HepG2 (cell line): ENCODE data around the gene SLC36A1. TPM values are rescaled to one million over a fixed set of nuclear protein-coding genes. Genes with fewer than 3 reads are reported as not detected.

Experiments
- ARID3A ChIP-seq: IDR thresholded peaks from 2 replicates; pipeline ENCODE4 v1.6.1; 2012; ENCODE audit warnings: low read depth, low read length, improper control_type of control experiment
- GLMP ChIP-seq: sonication (generic); formaldehyde crosslinking; IDR thresholded peaks from 2 replicates; pipeline ENCODE4 v1.9.0; 2021; ENCODE audit warnings: missing genetic modification reagents, mild to moderate bottlenecking, borderline replicate concordance
- HMG20A ChIP-seq: IDR thresholded peaks from 2 replicates; pipeline ENCODE4 v1.6.1; 2016; ENCODE audit warnings: borderline replicate concordance
- HNF1B ChIP-seq: sonication (generic); formaldehyde crosslinking; IDR thresholded peaks from 2 replicates; pipeline ENCODE4 v1.5.1; 2020; ENCODE audit warnings: mild to moderate bottlenecking, moderate library complexity, missing genetic modification reagents
- KDM5A ChIP-seq: fragments of 200-600 bp; sonication (generic); IDR thresholded peaks from 2 replicates; pipeline ENCODE4 v1.7.0; 2018; ENCODE audit warnings: antibody characterized with exemption, mild to moderate bottlenecking, low read length, borderline replicate concordance
- LBX2 ChIP-seq: sonication (generic); formaldehyde crosslinking; IDR thresholded peaks from 2 replicates; pipeline ENCODE4 v1.5.0; 2020; ENCODE audit warnings: missing genetic modification reagents, mild to moderate bottlenecking, borderline replicate concordance
- LCORL ChIP-seq, 2 experiments: fragments of 450-650 bp in 1 of 2; sonication (generic) in 1 of 2; formaldehyde crosslinking in 1 of 2; IDR thresholded peaks; 2 replicates each; pipeline versions ENCODE4 v1.5.0 to v1.6.1; 2017 to 2020; ENCODE audit warnings: antibody characterized with exemption in 1 of 2, missing genetic modification reagents in 1 of 2
- MAX ChIP-seq: IDR thresholded peaks from 2 replicates; pipeline ENCODE4 v1.6.1; 2012; ENCODE audit warnings: inconsistent platforms
- NFE2L2 ChIP-seq: fragments of 150-350 bp; IDR thresholded peaks from 2 replicates; pipeline ENCODE4 v1.6.1; 2014; ENCODE audit warnings: low read length
- STAG1 ChIP-seq: sonication (generic); formaldehyde crosslinking; IDR thresholded peaks from 2 replicates; pipeline ENCODE4 v1.4.0; 2020; ENCODE audit warnings: missing genetic modification reagents
- ZBTB46 ChIP-seq: sonication (generic); formaldehyde crosslinking; IDR thresholded peaks from 2 replicates; pipeline ENCODE4 v1.4.0; 2020; ENCODE audit warnings: mild to moderate bottlenecking, missing genetic modification reagents, borderline replicate concordance
- ZGPAT ChIP-seq: IDR thresholded peaks from 2 replicates; pipeline ENCODE4 v1.6.1; 2016; ENCODE audit warnings: mild to moderate bottlenecking
- ZNF20 ChIP-seq: sonication (generic); formaldehyde crosslinking; IDR thresholded peaks from 2 replicates; pipeline ENCODE4 v1.4.0; 2020; ENCODE audit warnings: mild to moderate bottlenecking, moderate library complexity, missing genetic modification reagents
- ZNF292 ChIP-seq: sonication (generic); formaldehyde crosslinking; IDR thresholded peaks from 2 replicates; pipeline ENCODE4 v1.8.1; 2022; ENCODE audit warnings: mild to moderate bottlenecking, low read depth, missing genetic modification reagents, borderline replicate concordance
- ZNF317 ChIP-seq: sonication (generic); formaldehyde crosslinking; IDR thresholded peaks from 2 replicates; pipeline ENCODE4 v1.5.0; 2020; ENCODE audit warnings: mild to moderate bottlenecking, missing genetic modification reagents
- ZNF33B ChIP-seq: sonication (generic); formaldehyde crosslinking; IDR thresholded peaks from 2 replicates; pipeline ENCODE4 v1.5.1; 2020; ENCODE audit warnings: mild to moderate bottlenecking, missing genetic modification reagents
- ZNF607 ChIP-seq: sonication (generic); formaldehyde crosslinking; IDR thresholded peaks from 2 replicates; pipeline ENCODE4 v1.5.1; 2020; ENCODE audit warnings: missing genetic modification reagents, mild to moderate bottlenecking, borderline replicate concordance
- ZNF629 ChIP-seq: sonication (generic); formaldehyde crosslinking; conservative IDR thresholded peaks from 2 replicates; pipeline ENCODE4 v1.5.0; 2020; ENCODE audit warnings: missing genetic modification reagents
- ZNF761 ChIP-seq: sonication (generic); formaldehyde crosslinking; conservative IDR thresholded peaks from 2 replicates; pipeline ENCODE4 v1.4.0; 2020; ENCODE audit warnings: mild to moderate bottlenecking, missing genetic modification reagents
- polyA plus RNA-seq, 8 experiments: library from polyadenylated mRNA; depleted of rRNA in 3 of 8; stranded (reverse) in 7 of 8; unstranded in 1 of 8; fragments of >200 nt; fragmentation: Illumina TruSeq in 4 of 8; extraction: Trizol in 4 of 8; gene quantifications; 2 replicates each; pipeline versions ENCODE4 v1.2.1 to v1.2.3, GENCODE V29; 2011 to 2016; ENCODE audit warnings: low read depth in 4 of 8, missing spikeins in 1 of 8, mixed read lengths in 1 of 8; ENCODE audit not compliant: insufficient read depth in 1 of 8
- total RNA-seq, 5 experiments: library from RNA; depleted of rRNA; stranded (reverse); fragments of >200 nt; fragmentation: Illumina TruSeq; extraction: Trizol; gene quantifications; 2 replicates each; pipeline ENCODE4 v1.2.3, GENCODE V29; 2016; ENCODE audit warnings: low read depth in 1 of 5

SLC36A1 gene
- total and polyA plus RNA-seq, 2 of the 13 experiments (the other 11 are each of a cell fraction or from before 2014, with no cell fraction given): 8.0 to 8.9 TPM

GRCh38 chr5:151447174-151448037, at the start of gene SLC36A1 (continued):
- TF ChIP-seq MAX (peak; percentile 93), NFE2L2 (no peak), ZNF761 (CRISPR knock-in tag) (peak; percentile 46; the same call in 1 of the 2 replicates), ZNF629 (CRISPR knock-in tag) (no peak), GLMP (CRISPR knock-in tag) (no peak), HMG20A (peak; percentile 30; the same call in 1 of the 2 replicates), LBX2 (CRISPR knock-in tag) (no peak), ZNF33B (CRISPR knock-in tag) (peak; percentile 89; the same call in 1 of the 2 replicates), ARID3A (peak; percentile 32; the same call in 1 of the 2 replicates), ZGPAT (CRISPR knock-in tag) (peak; percentile 94), KDM5A (peak; percentile 65; the same call in 1 of the 2 replicates), ZNF607 (CRISPR knock-in tag) (peak; percentile 96), STAG1 (CRISPR knock-in tag) (peak; percentile 89), HNF1B (CRISPR knock-in tag) (peak; percentile 94), ZBTB46 (CRISPR knock-in tag) (no peak), ZNF292 (peak; percentile 75; the same call in 1 of the 2 replicates), LCORL (IDR thresholded peaks at IDR 0.05) (no peak), LCORL (CRISPR knock-in tag; IDR thresholded peaks at IDR 0.05) (peak; percentile 65), ZNF20 (CRISPR knock-in tag) (no peak), ZNF317 (CRISPR knock-in tag) (0 out of 2 replicates have a peak, but pooled peaks have one; percentile 34)
